Neuron (in vitro differentiated cells): ENCODE results near the gene GTPBP4.
"Not testable (repeated sequence)": the region's sequence is repeated elsewhere in the genome, so short reads cannot be mapped to it uniquely, and the experiment has no call there.

ENCODE experiments used
- H2AFZ ChIP-seq: one replicate; pipeline ENCODE4 v1.6.1; 2013; ENCODE audit warnings: low read depth, mild to moderate bottlenecking, inconsistent platforms, low read length, moderate library complexity
- H3K27me3 ChIP-seq: one replicate; pipeline ENCODE4 v1.6.1; 2013; ENCODE audit warnings: low read length; ENCODE audit not compliant: insufficient read depth
- H3K36me3 ChIP-seq: one replicate; pipeline ENCODE4 v1.6.1; 2013; ENCODE audit warnings: low read length; ENCODE audit not compliant: insufficient read depth
- H3K4me1 ChIP-seq: one replicate; pipeline ENCODE4 v1.6.1; 2013; ENCODE audit warnings: low read length; ENCODE audit not compliant: insufficient read depth
- H3K4me3 ChIP-seq: 2 replicates; pipeline ENCODE4 v1.5.1; 2013; ENCODE audit warnings: mild to moderate bottlenecking, low read length, moderate library complexity
- H3K9me3 ChIP-seq: one replicate; pipeline ENCODE4 v1.6.1; 2013; ENCODE audit warnings: low read length

Gene GTPBP4

GRCh38 chr10:1064964-1065247, 76.7 kb downstream of the GTPBP4 start:
- Histone ChIP-seq H2AFZ (no peak overlapping the region), H3K36me3 (no peaks in the 10 kb centered on the region), H3K27me3 (no peaks in the 10 kb centered on the region), H3K9me3 (no peaks in the 10 kb centered on the region), H3K4me3 (no peak overlapping the region), H3K4me1 (peaks cover 21% of the 10 kb centered on the region)

DNA sequence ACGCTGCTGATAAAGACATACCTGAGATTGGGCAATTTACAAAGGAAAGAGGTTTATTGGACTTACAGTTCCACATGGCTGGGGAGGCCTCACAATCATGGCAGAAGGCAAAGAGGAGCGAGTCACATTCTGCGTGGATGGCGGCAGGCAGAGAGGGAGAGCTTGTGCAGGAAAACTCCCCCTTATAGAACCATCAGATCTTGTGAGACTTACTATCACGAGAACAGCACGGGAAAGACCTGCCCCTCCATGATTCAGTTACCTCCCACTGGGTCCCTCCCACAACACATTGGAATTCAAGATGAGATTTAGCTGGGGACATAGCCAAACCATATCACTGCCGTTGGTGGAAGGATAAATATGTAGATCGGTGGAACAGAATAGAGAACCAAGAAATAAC, 78.5 kb downstream of the GTPBP4 start:
- H3K9me3 ChIP-seq, H3K4me3 ChIP-seq: not testable (repeated sequence)

GRCh38 chr10:1068380-1069361, 80.4 kb downstream of the GTPBP4 start:
- Histone ChIP-seq H2AFZ (no peak overlapping the region), H3K27me3 (no peaks in the 10 kb centered on the region), H3K4me3 (no peak overlapping the region), H3K36me3 (peaks cover 15% of the 10 kb centered on the region), H3K4me1 (peaks cover 15% of the 10 kb centered on the region), H3K9me3 (no peaks in the 10 kb centered on the region)

More for the DNA sequence above, 78.5 kb downstream of the GTPBP4 start:
- H3K36me3 ChIP-seq, H3K27me3 ChIP-seq, H2AFZ ChIP-seq: not testable (repeated sequence)
- peaks cover 21% of the 10 kb centered on the region for H3K4me1 ChIP-seq
